ENCODE data around the gene SMPD2.
A peak's percentile ranks its signal among the peaks of the same experiment; 100 is the strongest.
"Not testable (repeated sequence)": the region's sequence is repeated elsewhere in the genome, so short reads cannot be mapped to it uniquely, and the experiment has no call there.

SMPD2 gene

DNA sequence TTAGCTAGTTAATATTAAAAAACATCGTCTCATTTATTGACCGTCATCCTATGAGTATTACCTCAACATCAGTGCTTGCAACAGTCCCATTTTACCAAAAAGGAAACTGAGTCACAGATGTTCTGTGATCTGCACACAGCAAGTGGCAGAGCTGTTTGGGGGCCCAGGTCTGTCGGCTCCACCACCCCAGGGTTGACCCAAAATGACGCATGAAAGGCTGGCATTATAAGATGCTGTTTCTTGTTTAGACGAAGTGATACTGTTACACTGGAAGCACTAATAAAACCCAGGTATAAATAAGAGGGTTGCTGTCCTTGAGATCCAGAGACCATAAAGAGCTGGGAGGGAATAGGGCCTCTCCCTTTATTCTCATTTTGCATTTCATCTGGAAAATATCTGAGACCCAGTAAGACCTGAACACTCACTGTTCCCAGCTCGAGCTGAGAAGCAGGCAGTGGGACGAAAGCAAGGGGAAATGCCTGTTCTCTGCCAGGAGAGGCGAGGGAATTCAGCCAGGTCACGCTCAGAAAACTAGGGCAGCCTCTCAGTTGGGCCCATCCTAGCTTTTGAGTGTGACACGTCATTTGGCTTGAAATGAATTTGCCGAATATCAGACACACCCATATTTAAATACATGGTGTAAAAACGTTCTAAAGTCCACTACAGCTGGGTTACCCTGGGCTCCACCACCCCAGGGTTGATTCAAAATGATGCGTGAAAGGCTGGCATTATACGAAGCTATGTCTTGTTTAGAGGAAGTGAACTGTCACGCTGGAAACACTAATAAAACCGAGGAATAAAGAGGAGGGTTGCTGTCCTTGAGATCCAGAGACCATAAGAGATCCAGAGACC lies 16.4 kb downstream of the SMPD2 start:
- DNase-seq (ENCODE audit: low read depth, low spot score), result no peak
- ChIA-PET POLR2A (interaction anchor here (1.3 to 1.6 kb wide), 2 partner anchors 15 to 16 kb away, joined by 3 read pairs; partner anchors contain the start of genes PPIL6 and SMPD2), CTCF (interaction anchor here (0.7 to 7.9 kb wide), 3 partner anchors 9 to 269 kb away, joined by 3 to 65 read pairs (median 7); partner anchors contain the start of genes PPIL6 and SMPD2)
- peak overlapping the region; percentile 92 for H3K4me3 ChIP-seq (ENCODE audit: low read depth, low read length)
- no peak for TF ChIP-seq CTCF (IDR thresholded peaks at IDR 0.05; ENCODE audit: insufficient read depth, low read length, missing control alignments)

GRCh38 chr6:109457562-109457996 lies 17.1 kb downstream of the SMPD2 start:
- no peak for TF ChIP-seq CTCF (IDR thresholded peaks at IDR 0.05; ENCODE audit: insufficient read depth, low read length, missing control alignments)
- ChIA-PET CTCF (interaction anchor here (2.0 kb wide), 1 partner anchor 269 kb away, joined by 7 read pairs; no protein-coding TSS in a partner anchor), POLR2A (no interaction called here)
- peak overlapping the region; percentile 8; the same call in 1 of the 2 replicates for H3K4me3 ChIP-seq (ENCODE audit: low read depth, low read length)
- no peak for DNase-seq (ENCODE audit: low read depth, low spot score)

- H3K4me3 ChIP-seq (ENCODE audit: low read depth, low read length), result no peak overlapping the region
- no peak for TF ChIP-seq CTCF (IDR thresholded peaks at IDR 0.05; ENCODE audit: insufficient read depth, low read length, missing control alignments)
- ChIA-PET CTCF (interaction anchor here (1.4 kb wide), 1 partner anchor 19 kb away, joined by 4 read pairs; the partner anchor contains the start of genes PPIL6 and SMPD2), POLR2A (no interaction called here)
- no peak for DNase-seq (ENCODE audit: low read depth, low spot score)
Observed at GRCh38 chr6:109458774-109459531, 18.4 kb downstream of the SMPD2 start.

DNA sequence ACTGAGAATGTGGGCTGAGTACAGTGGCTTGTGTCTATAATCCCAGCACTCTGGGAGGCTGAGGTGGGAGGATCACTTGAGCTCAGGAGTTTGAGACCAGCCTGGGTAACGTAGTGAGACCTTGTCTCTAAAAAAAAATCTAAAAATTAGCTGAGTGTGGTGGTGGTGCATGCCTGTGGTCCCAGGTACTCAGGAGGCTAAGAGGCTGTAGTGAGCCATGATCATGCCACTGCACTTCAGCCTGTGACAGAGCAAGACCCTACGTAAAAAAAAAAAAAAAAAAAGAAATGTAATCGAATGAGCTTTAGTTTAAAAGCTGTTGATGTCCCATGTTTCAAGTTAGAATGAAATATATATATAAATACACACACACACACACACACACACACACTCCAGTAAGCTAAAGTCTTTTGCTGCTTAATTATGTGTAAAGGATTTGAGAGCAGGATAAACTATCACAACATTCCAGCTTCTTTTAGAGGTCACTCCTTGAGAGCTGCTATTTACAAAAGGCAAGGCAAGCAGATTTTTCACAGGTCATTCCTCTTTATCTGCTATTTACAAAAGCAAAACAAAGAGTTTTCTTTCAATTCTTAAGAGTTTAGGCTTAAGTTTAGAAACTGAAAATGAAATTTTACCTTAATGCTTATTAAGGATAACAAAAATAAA lies 19.8 kb downstream of the SMPD2 start:
- ChIA-PET POLR2A (no interaction called here), CTCF (interaction anchor here (0.5 to 1.4 kb wide), 2 partner anchors 19 to 20 kb away, joined by 3 to 4 read pairs; partner anchors contain the start of genes PPIL6 and SMPD2)
- no peak for DNase-seq (ENCODE audit: low read depth, low spot score)
- H3K4me3 ChIP-seq (ENCODE audit: low read depth, low read length), result no peak overlapping the region
- no peak for TF ChIP-seq CTCF (IDR thresholded peaks at IDR 0.05; ENCODE audit: insufficient read depth, low read length, missing control alignments)

GRCh38 chr6:109461205-109461604 lies 20.7 kb downstream of the SMPD2 start:
- CTCF ChIA-PET; POLR2A ChIA-PET; H3K4me3 ChIP-seq (ENCODE audit: low read depth, low read length); DNase-seq (ENCODE audit: low read depth, low spot score): not testable (repeated sequence)

GRCh38 chr6:109461733-109462526 lies 21.4 kb downstream of the SMPD2 start:
- no peak overlapping the region for H3K4me3 ChIP-seq (ENCODE audit: low read depth, low read length)
- ChIA-PET CTCF (no interaction called here), POLR2A (no interaction called here)
- no peak for TF ChIP-seq CTCF (IDR thresholded peaks at IDR 0.05; ENCODE audit: insufficient read depth, low read length, missing control alignments)
- no peak for DNase-seq (ENCODE audit: low read depth, low spot score)

All from AG04449 (cell line).